Fibroblast of villous mesenchyme (primary cell): ENCODE results near the gene MRFAP1. TPM values are rescaled to one million over a fixed set of nuclear protein-coding genes. Genes with fewer than 3 reads are reported as not detected.

Source experiments
- DNase-seq: peaks from one replicate; pipeline ENCODE4 v3.0.0-alpha.2; 2010; ENCODE audit warnings: low read depth
- H3K4me3 ChIP-seq: 2 replicates; pipeline ENCODE4 v1.5.1; 2011; ENCODE audit warnings: low read depth, mild to moderate bottlenecking, low read length
- total RNA-seq: library from RNA; depleted of rRNA; stranded (reverse); fragments of >200 nt; gene quantifications from 2 replicates; pipeline ENCODE4 v1.2.3, GENCODE V29; 2012
- TF ChIP-seq, protein P1 (sequence below): IDR thresholded peaks from 2 replicates; pipeline ENCODE4 v1.5.1; 2012; ENCODE audit warnings: low read depth, mild to moderate bottlenecking, low read length; ENCODE audit not compliant: insufficient read depth

The MRFAP1 gene
- total RNA-seq, 1 donor, result 127 TPM

DNA sequence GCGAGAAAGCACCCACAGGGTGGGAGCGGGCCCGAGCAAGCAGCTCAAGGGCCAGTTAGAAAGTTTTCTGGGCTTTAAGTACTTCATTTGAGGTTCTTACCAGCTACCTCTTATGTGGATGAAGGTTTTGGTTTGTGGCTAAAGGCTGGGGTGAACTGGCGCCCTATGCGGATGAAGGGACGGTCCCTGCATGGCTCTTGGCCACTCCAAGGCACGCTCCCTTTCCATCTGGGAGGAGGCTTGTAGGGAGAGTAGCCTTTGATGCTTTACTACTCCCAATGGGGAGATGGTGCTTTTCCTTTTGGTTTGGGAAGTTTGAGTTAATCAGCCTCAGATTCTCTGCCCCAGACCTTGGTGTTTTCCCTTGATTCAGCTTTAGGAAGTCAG, 17.7 kb downstream of the MRFAP1 start:
- H3K4me3 ChIP-seq, result no peak overlapping the region
- DNase-seq, result peak; percentile 10
- TF ChIP-seq, protein P1, sequence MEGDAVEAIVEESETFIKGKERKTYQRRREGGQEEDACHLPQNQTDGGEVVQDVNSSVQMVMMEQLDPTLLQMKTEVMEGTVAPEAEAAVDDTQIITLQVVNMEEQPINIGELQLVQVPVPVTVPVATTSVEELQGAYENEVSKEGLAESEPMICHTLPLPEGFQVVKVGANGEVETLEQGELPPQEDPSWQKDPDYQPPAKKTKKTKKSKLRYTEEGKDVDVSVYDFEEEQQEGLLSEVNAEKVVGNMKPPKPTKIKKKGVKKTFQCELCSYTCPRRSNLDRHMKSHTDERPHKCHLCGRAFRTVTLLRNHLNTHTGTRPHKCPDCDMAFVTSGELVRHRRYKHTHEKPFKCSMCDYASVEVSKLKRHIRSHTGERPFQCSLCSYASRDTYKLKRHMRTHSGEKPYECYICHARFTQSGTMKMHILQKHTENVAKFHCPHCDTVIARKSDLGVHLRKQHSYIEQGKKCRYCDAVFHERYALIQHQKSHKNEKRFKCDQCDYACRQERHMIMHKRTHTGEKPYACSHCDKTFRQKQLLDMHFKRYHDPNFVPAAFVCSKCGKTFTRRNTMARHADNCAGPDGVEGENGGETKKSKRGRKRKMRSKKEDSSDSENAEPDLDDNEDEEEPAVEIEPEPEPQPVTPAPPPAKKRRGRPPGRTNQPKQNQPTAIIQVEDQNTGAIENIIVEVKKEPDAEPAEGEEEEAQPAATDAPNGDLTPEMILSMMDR, result no peak

DNA sequence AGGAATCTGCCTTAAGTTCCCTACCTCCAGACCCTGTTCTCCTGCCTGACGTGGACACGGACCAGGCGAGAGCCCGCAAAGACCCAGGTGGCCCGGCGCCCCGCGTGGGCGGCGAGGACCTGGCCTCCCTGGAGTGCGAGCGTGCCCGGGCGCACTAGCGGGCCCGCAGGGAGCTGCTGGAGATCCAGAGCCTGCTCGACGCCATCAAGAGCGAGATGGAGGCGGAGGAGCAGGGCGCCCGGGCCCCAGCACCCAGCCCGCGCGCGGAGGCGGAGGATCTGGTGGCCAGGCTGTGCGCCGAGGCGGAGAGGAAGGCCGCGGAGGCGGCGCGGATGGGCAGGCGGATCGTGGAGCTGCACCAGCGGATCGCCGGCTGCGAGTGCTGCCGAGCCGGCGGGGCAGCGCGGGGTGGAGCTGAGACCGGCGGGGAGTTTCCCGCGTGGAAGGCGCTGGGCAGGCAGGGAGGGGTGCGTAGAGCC, 18.2 kb downstream of the MRFAP1 start:
- TF ChIP-seq, protein P1, result no peak
- H3K4me3 ChIP-seq, result peak overlapping the region; percentile 43
- DNase-seq, result peak; percentile 42

DNA sequence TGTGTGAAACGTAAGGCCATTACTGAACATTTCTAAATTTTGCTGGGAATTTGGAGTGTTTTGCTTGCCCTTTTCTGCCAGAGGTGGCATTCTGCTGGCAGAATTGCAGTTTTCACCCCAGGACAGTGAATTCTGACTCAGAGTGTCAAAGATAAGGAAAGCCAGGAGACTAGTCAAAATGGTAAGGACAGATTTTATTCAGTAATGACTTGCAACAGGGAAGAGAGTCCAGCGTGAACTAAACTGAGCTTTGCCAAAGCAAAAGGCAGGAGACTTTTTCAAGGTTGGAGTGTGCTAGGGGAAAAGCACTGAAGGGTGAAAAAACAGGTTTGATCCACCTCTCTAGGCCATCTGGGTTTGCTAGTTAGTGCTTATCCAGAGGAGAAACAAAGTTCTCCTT, 19.4 kb downstream of the MRFAP1 start:
- TF ChIP-seq, protein P1, result no peak
- DNase-seq, result no peak
- no peak overlapping the region for H3K4me3 ChIP-seq

DNA sequence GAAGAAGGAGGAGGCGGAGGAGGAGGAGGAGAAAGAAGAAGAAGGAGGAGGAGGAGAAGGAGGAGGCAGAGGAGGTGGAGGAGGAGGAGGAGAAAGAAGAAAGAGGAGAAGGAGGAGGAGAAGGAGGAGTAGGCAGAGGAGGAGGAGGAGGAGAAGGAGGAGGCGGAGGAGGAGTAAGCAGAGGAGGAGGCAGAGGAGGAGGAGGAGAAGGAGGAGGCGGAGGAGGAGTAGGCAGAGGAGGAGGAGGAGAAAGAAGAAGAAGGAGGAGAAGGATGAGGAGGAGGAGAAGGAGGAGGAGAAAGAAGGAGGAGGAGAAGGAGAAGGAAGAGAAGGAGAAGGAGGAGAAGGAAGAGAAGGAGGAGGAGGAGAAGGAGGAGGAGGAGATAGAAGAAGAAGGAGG, 19.9 kb downstream of the MRFAP1 start:
- DNase-seq, result no peak
- no peak overlapping the region for H3K4me3 ChIP-seq
- TF ChIP-seq, protein P1, result no peak

DNA sequence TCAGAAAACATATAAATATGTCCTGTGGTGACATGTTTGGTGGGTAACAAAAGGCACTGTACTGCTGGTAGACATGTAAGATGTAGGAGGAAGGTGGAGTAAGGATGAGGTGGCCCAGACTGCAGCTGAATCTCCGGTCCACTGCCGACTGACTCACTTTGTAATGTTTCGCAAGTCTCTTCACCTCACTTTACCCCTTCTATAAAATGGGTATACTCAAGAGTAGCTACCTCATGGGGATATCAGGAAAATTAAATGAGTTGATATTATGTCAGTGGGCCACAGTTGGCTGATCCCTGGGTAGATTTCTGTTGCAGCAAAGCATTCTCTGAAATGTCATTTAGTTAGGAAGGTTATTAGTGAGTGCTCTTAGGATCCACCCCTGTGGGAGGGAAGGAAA, 22.1 kb downstream of the MRFAP1 start:
- DNase-seq, result no peak
- H3K4me3 ChIP-seq, result no peak overlapping the region
- TF ChIP-seq, protein P1, result no peak

DNA sequence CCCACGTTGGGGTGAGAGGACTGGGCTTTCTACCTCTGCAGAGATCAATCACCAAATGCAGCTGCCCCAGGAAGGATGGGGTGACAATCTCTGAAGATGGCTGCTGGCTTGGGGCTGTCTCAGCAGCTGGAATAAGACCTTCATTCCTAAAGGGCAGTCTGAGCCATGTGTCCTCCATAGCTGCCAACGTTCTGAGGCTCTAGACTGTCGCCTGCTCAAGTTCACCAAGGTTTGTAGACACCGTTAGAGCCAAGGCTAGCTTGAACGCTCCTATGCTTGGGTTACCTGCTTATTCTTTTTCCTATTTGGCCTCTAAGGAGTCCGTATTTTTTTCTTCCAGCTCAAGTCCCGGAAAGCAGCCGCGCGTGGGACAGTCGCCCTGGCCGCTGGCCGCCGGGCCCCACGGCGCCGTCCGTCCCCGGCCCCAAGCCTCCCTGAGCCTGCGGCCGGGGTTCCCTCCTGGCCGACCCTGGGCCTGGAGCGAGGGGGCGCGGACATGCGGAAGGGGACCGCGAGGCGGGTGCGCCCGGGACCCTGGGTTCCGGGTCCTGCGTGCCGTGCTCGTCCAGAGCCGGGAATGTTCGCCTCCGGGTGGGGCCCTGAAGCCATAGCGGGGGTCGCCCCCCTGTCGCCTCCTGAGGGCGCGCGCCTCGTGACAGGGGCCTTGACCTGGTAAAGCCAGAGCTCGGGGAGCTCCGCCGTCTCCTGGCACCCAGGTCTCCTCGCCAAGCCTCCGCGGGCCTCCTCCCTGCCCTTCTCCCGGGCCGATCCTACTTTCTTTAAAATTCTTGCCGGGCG, 23.3 kb downstream of the MRFAP1 start:
- no peak for DNase-seq

More for the DNA sequence above, 23.3 kb downstream of the MRFAP1 start:
- no peak overlapping the region for H3K4me3 ChIP-seq
- TF ChIP-seq, protein P1, result no peak
